ENCODE data around the gene SLC1A4. TPM values are rescaled to one million over a fixed set of nuclear protein-coding genes. Genes with fewer than 3 reads are reported as not detected.
"Not testable (repeated sequence)": the region's sequence is repeated elsewhere in the genome, so short reads cannot be mapped to it uniquely, and the experiment has no call there.

The SLC1A4 gene
- total RNA-seq, 2 donors from 2014 or later: 8.0 to 44.3 TPM

DNA sequence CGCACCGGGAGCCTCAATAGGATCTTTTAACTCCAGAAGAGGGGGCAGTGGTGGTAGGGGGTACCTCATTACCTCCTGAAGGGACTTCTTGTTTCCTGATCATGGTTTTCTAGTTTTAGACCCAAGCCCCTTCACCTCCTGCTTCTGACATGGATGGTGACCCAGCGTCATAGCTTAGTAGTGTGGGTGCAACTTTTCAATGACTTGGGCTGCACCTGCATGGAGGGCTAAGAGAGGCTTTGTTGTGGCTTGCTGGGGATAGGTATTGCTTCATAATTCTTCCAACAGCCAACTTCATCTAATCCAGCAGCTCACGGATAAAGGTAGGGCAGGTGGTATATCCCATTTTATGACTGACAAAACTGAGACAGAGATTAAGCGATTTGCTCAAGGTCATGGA is 3.0 kb downstream of the SLC1A4 start:
- Mint-ChIP-seq H3K27me3 (peaks cover 4% of the 10 kb centered on the region), H3K4me3 (no peak overlapping the region), H3K27ac (no peak overlapping the region), H3K36me3 (ENCODE audit: low read depth) (peaks cover 4% of the 10 kb centered on the region), H3K4me1 (peaks cover 20% of the 10 kb centered on the region), H3K9me3 (no peaks in the 10 kb centered on the region)
- no peak for ATAC-seq (replicated peaks)

- H3K36me3 Mint-ChIP-seq (ENCODE audit: low read depth): peaks cover 4% of the 10 kb centered on the region
- peaks cover 14% of the 10 kb centered on the region for H3K4me1 Mint-ChIP-seq
- H3K4me3 Mint-ChIP-seq: no peak overlapping the region
- H3K27me3 Mint-ChIP-seq: peaks cover 4% of the 10 kb centered on the region
- H3K9me3 Mint-ChIP-seq: no peaks in the 10 kb centered on the region
- H3K27ac Mint-ChIP-seq: no peak overlapping the region
- no peak for ATAC-seq (replicated peaks)
Measured at GRCh38 chr2:64992990-64993389, 3.8 kb downstream of the SLC1A4 start.

DNA sequence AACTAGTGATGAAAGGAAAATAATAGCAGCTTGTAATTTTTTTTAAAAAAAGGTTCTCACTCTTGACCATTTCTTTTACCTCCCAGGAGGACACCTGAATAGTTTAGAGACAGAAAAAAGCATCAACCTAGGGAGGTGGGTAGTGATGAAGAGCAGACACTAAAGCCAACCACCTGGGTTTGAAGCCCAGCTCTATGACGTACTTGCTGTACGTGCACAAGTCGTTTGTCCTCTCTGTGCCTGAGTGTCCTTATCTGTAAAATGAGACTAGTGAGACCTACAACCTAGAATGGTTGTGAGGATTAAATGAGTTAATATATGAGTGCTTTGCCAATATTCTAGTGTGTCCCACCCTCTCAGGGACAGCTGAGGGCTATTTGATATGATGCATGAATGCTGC is 5.8 kb downstream of the SLC1A4 start:
- Mint-ChIP-seq H3K4me3 (no peak overlapping the region), H3K9me3 (no peaks in the 10 kb centered on the region), H3K27ac (no peak overlapping the region), H3K36me3 (ENCODE audit: low read depth) (peaks cover 3% of the 10 kb centered on the region), H3K4me1 (peaks cover 10% of the 10 kb centered on the region), H3K27me3 (peaks cover 4% of the 10 kb centered on the region)
- no peak for ATAC-seq (replicated peaks)

- H3K4me1 Mint-ChIP-seq: peaks cover 5% of the 10 kb centered on the region
- no peak overlapping the region for H3K27ac Mint-ChIP-seq
- no peaks in the 10 kb centered on the region for H3K9me3 Mint-ChIP-seq
- no peak for ATAC-seq (replicated peaks)
- H3K4me3 Mint-ChIP-seq: no peak overlapping the region
- H3K27me3 Mint-ChIP-seq: no peaks in the 10 kb centered on the region
- H3K36me3 Mint-ChIP-seq (ENCODE audit: low read depth): no peaks in the 10 kb centered on the region
Measured at GRCh38 chr2:64996871-64997307, 7.7 kb downstream of the SLC1A4 start.

DNA sequence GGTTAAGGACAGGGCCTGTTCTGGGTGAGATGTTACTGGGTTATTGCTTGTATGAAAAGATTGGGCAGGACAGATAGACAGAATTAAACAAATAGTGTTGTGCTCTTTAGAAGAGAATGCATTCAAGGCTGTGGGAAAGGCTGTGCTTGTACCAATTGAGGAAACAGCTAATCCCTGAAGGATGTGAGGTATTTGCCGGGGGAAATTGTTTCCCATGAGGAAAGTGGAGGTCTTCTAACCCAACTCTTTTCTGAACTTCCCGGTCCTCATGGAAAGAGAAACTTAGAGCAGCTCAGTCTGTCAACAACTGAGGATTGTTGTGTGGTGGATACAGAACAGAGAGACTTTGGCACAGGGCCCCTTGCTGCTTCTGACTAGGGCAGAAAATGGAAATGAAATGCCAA is 9.5 kb downstream of the SLC1A4 start:
- ATAC-seq (replicated peaks): no peak
- Mint-ChIP-seq H3K4me1 (no peaks in the 10 kb centered on the region), H3K4me3 (no peak overlapping the region), H3K36me3 (ENCODE audit: low read depth) (no peaks in the 10 kb centered on the region), H3K9me3 (no peaks in the 10 kb centered on the region), H3K27ac (no peak overlapping the region), H3K27me3 (no peaks in the 10 kb centered on the region)

DNA sequence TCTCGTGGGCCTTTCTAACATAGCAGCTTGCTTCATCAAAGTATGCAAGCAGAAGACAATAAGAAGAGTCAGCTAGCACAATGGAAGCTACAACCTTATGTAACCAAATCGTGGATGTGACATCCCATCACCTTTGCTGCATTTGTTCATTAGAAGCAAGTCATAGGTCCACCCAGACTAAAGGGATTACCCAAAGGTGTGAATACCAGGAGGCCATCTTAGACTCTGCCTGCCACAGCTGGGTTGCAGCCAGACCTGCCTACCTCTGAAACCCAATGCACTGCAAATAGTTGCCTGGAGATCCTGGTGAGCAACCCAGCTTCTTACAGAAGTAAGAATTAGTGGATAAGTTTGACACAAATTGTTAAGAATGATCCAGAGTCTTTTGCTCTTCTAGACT is 10.6 kb downstream of the SLC1A4 start:
- no peak for ATAC-seq (replicated peaks)
- Mint-ChIP-seq H3K4me3 (no peak overlapping the region), H3K4me1 (no peaks in the 10 kb centered on the region), H3K27me3 (no peaks in the 10 kb centered on the region), H3K36me3 (ENCODE audit: low read depth) (no peaks in the 10 kb centered on the region), H3K9me3 (no peaks in the 10 kb centered on the region), H3K27ac (no peak overlapping the region)

DNA sequence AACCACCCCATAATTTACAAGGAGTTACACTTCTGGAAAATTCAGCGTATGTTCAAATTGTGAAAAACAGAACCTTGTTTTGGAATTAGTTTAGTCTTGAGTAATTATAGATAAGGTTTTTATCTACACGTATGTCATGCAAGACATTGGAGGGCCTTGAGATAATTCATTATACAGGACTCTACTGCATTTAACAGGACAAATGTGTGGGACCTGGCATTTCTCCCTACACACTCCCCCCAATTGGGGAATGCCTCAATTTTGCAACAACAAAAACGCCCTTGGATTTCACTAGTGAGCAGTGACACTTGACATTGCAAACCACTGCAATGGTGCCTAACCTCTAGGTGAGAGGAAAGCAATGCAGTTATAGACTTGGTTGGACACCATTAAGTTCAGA is 11.4 kb downstream of the SLC1A4 start:
- Mint-ChIP-seq H3K36me3 (ENCODE audit: low read depth) (no peaks in the 10 kb centered on the region), H3K4me1 (no peaks in the 10 kb centered on the region), H3K4me3 (no peak overlapping the region), H3K27ac (no peak overlapping the region), H3K27me3 (no peaks in the 10 kb centered on the region), H3K9me3 (no peaks in the 10 kb centered on the region)
- ATAC-seq (replicated peaks): no peak

- H3K27me3 Mint-ChIP-seq: no peaks in the 10 kb centered on the region
- no peaks in the 10 kb centered on the region for H3K9me3 Mint-ChIP-seq
- no peak overlapping the region for H3K27ac Mint-ChIP-seq
- H3K4me3 Mint-ChIP-seq: no peak overlapping the region
- H3K36me3 Mint-ChIP-seq (ENCODE audit: low read depth): no peaks in the 10 kb centered on the region
- ATAC-seq (replicated peaks): no peak
- no peaks in the 10 kb centered on the region for H3K4me1 Mint-ChIP-seq
Measured at GRCh38 chr2:65003037-65003436, 13.8 kb downstream of the SLC1A4 start.

- H3K4me1 Mint-ChIP-seq; H3K4me3 Mint-ChIP-seq; H3K9me3 Mint-ChIP-seq; H3K27me3 Mint-ChIP-seq; H3K36me3 Mint-ChIP-seq (ENCODE audit: low read depth); ATAC-seq (replicated peaks); H3K27ac Mint-ChIP-seq: not testable (repeated sequence)
Measured at GRCh38 chr2:65004232-65004631, 15.0 kb downstream of the SLC1A4 start.

DNA sequence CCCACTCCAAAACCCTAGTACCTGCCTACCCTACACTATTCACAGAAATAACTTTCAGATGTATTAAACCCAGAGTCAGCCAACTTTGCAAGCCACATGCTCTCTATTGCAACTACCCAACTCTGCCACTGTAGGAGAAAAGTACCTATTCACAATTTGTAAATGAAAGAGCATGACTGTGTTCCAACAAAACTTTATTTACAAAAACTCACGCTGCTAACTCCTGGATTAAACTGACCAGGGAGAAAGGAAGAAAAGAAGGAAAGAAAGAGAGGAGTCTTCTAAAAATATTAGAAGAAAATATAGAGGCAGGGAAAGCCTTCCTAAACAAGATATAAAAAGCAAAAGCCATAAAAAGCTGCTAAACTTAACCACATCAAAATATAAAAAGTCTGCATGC is 24.6 kb downstream of the SLC1A4 start:
- H3K27ac Mint-ChIP-seq: no peak overlapping the region
- no peak for ATAC-seq (replicated peaks)
- H3K36me3 Mint-ChIP-seq (ENCODE audit: low read depth): peaks cover 33% of the 10 kb centered on the region
- no peaks in the 10 kb centered on the region for H3K27me3 Mint-ChIP-seq
- H3K4me1 Mint-ChIP-seq: no peaks in the 10 kb centered on the region
- H3K9me3 Mint-ChIP-seq: no peaks in the 10 kb centered on the region
- H3K4me3 Mint-ChIP-seq: no peak overlapping the region

- H3K4me1 Mint-ChIP-seq: no peaks in the 10 kb centered on the region
- H3K9me3 Mint-ChIP-seq: no peaks in the 10 kb centered on the region
- H3K4me3 Mint-ChIP-seq: no peak overlapping the region
- ATAC-seq (replicated peaks): no peak
- H3K27ac Mint-ChIP-seq: no peak overlapping the region
- H3K27me3 Mint-ChIP-seq: no peaks in the 10 kb centered on the region
- H3K36me3 Mint-ChIP-seq (ENCODE audit: low read depth): peaks cover 38% of the 10 kb centered on the region
Measured at GRCh38 chr2:65015731-65016130, 26.5 kb downstream of the SLC1A4 start.

DNA sequence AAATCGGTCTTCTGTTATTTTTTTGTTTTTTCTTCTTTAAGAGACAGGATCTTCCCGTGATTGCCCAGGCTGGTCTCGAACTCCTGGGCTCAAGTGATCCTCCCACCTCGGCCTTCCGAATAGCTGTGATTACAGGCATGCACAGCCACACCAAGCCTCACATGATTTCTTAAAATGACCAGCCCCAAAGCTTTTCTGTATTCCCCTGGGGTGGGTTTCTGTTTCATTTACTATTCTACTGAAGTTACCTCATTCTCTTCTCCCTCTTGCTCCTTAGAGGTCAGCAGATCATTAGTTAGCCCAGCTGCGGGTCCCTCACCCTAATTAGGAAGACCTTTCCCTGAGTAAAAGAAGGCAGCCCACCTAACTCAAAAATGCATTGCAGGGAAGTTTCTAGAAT is 27.6 kb downstream of the SLC1A4 start:
- Mint-ChIP-seq H3K4me1 (no peaks in the 10 kb centered on the region), H3K4me3 (no peak overlapping the region), H3K9me3 (no peaks in the 10 kb centered on the region), H3K36me3 (ENCODE audit: low read depth) (peaks cover 28% of the 10 kb centered on the region), H3K27me3 (no peaks in the 10 kb centered on the region), H3K27ac (peak overlapping the region; percentile 39)
- ATAC-seq (replicated peaks): no peak

GRCh38 chr2:65017335-65017734 is 28.1 kb downstream of the SLC1A4 start:
- Mint-ChIP-seq H3K27me3 (no peaks in the 10 kb centered on the region), H3K27ac (no peak overlapping the region), H3K9me3 (no peaks in the 10 kb centered on the region), H3K4me1 (no peaks in the 10 kb centered on the region), H3K4me3 (no peak overlapping the region), H3K36me3 (ENCODE audit: low read depth) (peaks cover 27% of the 10 kb centered on the region)
- no peak for ATAC-seq (replicated peaks)

DNA sequence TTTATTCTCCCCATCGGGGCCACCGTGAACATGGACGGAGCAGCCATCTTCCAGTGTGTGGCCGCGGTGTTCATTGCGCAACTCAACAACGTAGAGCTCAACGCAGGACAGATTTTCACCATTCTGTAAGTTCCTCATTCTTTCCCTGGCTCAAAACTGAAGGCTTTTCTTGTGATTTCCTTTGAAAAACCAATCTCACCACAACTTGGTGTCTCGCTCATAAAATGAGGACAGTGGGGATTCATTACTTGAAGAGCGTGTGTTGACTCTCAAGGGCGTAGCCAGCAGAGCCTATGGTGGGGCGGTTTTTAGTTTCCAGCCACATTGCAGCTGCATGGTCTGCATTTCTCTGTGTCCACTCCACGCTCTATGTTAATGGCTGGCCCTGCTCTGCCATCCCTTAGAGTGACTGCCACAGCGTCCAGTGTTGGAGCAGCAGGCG is 29.0 kb downstream of the SLC1A4 start:
- H3K4me3 Mint-ChIP-seq: no peak overlapping the region
- no peaks in the 10 kb centered on the region for H3K27me3 Mint-ChIP-seq
- H3K4me1 Mint-ChIP-seq: no peaks in the 10 kb centered on the region
- no peaks in the 10 kb centered on the region for H3K9me3 Mint-ChIP-seq
- no peak for ATAC-seq (replicated peaks)
- H3K27ac Mint-ChIP-seq: no peak overlapping the region
- peaks cover 27% of the 10 kb centered on the region for H3K36me3 Mint-ChIP-seq (ENCODE audit: low read depth)

- H3K27me3 Mint-ChIP-seq: no peaks in the 10 kb centered on the region
- H3K27ac Mint-ChIP-seq: no peak overlapping the region
- H3K36me3 Mint-ChIP-seq (ENCODE audit: low read depth): peaks cover 27% of the 10 kb centered on the region
- no peak for ATAC-seq (replicated peaks)
- no peaks in the 10 kb centered on the region for H3K4me1 Mint-ChIP-seq
- H3K9me3 Mint-ChIP-seq: no peaks in the 10 kb centered on the region
- H3K4me3 Mint-ChIP-seq: no peak overlapping the region
Measured at GRCh38 chr2:65019010-65019409, 29.8 kb downstream of the SLC1A4 start.

GRCh38 chr2:65019675-65020195 is 30.5 kb downstream of the SLC1A4 start:
- no peaks in the 10 kb centered on the region for H3K9me3 Mint-ChIP-seq
- ATAC-seq (replicated peaks): no peak
- H3K27me3 Mint-ChIP-seq: no peaks in the 10 kb centered on the region
- no peak overlapping the region for H3K27ac Mint-ChIP-seq
- H3K36me3 Mint-ChIP-seq (ENCODE audit: low read depth): peaks cover 27% of the 10 kb centered on the region
- H3K4me3 Mint-ChIP-seq: no peak overlapping the region
- no peaks in the 10 kb centered on the region for H3K4me1 Mint-ChIP-seq

Data from activated T-helper 17 cell treated with anti-CD3 and anti-CD28 coated beads, Interleukin-2, amount 50 U/mL, for 72 hours (primary cell).